PC-3 (cell line): ENCODE measurements around the gene DPYSL3.

Experiments used
- CTCF ChIP-seq: fragments of 300-600 bp; sonication (generic); conservative IDR thresholded peaks from 2 replicates; pipeline ENCODE4 v1.5.1; 2017; ENCODE audit warnings: antibody characterized with exemption, low read depth, mild to moderate bottlenecking, low read length
- EZH2 ChIP-seq: fragments of 300-600 bp; sonication (generic); IDR thresholded peaks from one replicate; pipeline ENCODE4 v1.6.1; 2017; ENCODE audit warnings: antibody characterized with exemption, mild to moderate bottlenecking, low read length; ENCODE audit not compliant: unreplicated experiment
- EZH2phosphoT487 ChIP-seq: fragments of 300-600 bp; sonication (generic); IDR thresholded peaks from 2 replicates; pipeline ENCODE4 v1.6.1; 2018; ENCODE audit warnings: mild to moderate bottlenecking, antibody characterized with exemption, low read length, borderline replicate concordance

DNA sequence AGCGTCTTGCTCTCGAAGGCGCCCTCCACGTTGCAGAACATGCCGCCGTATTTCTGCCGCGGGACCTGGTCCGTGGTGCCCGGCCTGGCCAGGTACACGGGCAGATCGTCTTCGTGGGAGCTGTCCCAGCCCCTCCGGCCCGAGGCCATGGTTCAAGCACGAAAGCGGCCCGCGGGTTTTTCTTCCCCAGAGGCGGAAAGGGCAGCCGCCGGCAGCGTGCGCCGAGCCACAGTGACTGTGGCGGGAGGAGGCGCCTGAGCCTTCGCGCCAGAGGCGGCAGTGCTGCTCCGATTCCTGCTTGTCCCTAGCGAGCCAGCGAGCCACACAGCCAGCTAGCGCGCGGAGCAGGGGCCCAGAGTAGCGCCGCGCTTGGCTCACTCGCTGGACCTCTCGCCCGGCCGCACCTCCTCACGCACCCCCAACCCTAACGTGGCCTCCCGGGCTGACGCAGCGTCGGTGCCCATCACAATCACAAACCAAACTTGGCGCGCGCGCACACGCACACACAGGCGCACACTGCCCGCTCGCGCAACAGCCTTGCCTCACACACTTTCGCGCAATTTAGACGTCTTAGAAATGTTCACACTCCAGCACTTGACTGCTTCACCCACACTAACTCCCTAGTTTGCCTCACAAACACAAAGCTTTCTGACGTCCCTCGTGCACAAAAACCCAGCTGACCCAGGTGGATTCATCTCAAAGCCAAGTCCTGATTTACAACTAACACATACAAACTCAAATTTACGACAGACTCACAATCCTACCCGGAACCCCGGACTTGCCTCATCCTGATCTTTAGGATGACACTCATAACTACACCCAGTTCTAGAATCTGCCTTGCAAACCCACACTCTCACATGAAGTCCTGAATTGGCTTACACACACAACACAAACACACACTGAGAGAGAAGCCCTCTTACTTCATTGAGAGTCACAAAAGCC, at the start of gene DPYSL3:
- TF ChIP-seq CTCF (peak; percentile 32; the same call in 1 of the 2 replicates), EZH2 (no peak), EZH2phosphoT487 (no peak)
